H1 (cell line): Measurements from ENCODE around the gene DKKL1. TPM values are rescaled to one million over a fixed set of nuclear protein-coding genes. Genes with fewer than 3 reads are reported as not detected.
A peak's percentile ranks its signal among the peaks of the same experiment; 100 is the strongest.

Experiments used
- CTCF ChIP-seq, 3 experiments: IDR thresholded peaks; 1 replicate in 2 of 3; 2 replicates in 1 of 3; pipeline versions ENCODE4 v1.5.1 to v1.6.1; 2011; ENCODE audit warnings: low read length in 3 of 3, mild to moderate bottlenecking in 3 of 3, inconsistent platforms in 2 of 3, low read depth in 1 of 3, moderate library complexity in 1 of 3; ENCODE audit not compliant: insufficient read depth in 1 of 3; ENCODE audit errors: control extremely low read depth in 1 of 3
- EZH2 ChIP-seq: fragments of 200-600 bp; sonication (generic); IDR thresholded peaks from 2 replicates; pipeline ENCODE4 v1.7.1; 2012; ENCODE audit warnings: low read depth, mild to moderate bottlenecking, moderate library complexity, low read length, inconsistent platforms; ENCODE audit not compliant: severe bottlenecking
- RBBP5 ChIP-seq: IDR thresholded peaks from 2 replicates; pipeline ENCODE4 v1.7.1; 2012; ENCODE audit warnings: low read depth, mild to moderate bottlenecking, inconsistent platforms, low read length, moderate library complexity, borderline replicate concordance
- SUZ12 ChIP-seq: fragments of 200-600 bp; sonication (generic); IDR thresholded peaks from 2 replicates; pipeline ENCODE4 v1.6.1; 2012; ENCODE audit warnings: mild to moderate bottlenecking, inconsistent platforms, low read length, moderate library complexity, mixed read lengths
- polyA plus RNA-seq, 7 experiments: library from polyadenylated mRNA; depleted of rRNA in 3 of 7; stranded (reverse) in 5 of 7; unstranded in 2 of 7; fragments of >200 nt in 5 of 7; fragments of 200-250 nt in 2 of 7; gene quantifications; 1 replicate in 5 of 7; 2 replicates in 1 of 7; 4 replicates in 1 of 7; pipeline versions ENCODE4 v1.2.1 to v1.2.3, GENCODE V29; 2011 to 2013; ENCODE audit warnings: missing spikeins in 2 of 7, mixed read lengths in 2 of 7
- total RNA-seq: library from RNA; stranded (reverse); fragmentation: NEBNext Ultra II Directional; extraction: Animal tissue kit (Norgen Biotek cat#: 25700); gene quantifications from 2 replicates; pipeline ENCODE4 v1.2.1, GENCODE V29; 2021

The DKKL1 gene
- total and polyA plus RNA-seq, 2 of the 8 experiments (the other 6 are each of a cell fraction or from before 2014, with no cell fraction given): 2.6 to 6.8 TPM

DNA sequence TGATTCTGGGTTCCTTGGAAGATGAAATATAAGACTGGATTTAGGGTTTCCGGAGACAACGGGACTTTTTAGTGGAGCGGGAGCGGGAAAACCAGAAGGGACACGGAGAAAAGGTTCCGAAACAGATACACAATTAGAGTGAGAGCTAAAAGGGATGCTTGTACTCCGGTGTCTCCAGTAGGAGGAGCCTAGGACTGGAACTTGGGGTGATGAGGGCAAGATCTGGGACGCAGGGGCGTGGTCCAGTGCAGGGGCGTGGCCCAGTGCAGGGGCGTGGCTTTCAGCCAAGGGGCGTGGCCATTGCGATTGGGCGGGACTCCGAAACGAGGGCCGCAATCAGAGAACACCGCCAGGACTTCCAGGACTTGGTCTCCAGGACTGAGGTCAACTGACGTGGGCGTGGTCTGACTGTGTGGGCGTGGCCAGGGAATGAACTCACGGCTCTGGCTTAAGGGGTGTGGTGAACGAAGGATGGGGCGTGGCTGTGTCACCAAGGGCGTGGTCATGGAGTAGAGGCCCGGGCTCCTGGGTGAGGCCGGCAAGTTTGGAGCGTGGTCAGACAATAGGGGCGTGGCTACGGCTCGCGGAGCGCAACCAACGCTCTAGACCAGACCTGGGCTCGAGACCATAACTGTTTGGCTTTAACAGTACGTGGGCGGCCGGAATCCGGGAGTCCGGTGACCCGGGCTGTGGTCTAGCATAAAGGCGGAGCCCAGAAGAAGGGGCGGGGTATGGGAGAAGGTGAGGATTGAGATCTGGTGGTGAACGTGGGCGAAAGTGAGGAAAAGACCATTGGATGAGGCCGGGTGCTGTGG lies at the start of gene DKKL1 (continued):
- TF ChIP-seq CTCF (IDR thresholded peaks at IDR 0.05; ENCODE audit: control extremely low read depth in 1 of 3, insufficient read depth in 1 of 3, low read depth in 1 of 3, low read length in 3 of 3) (peak in 2 of 3 experiments; percentile 14 to 55; a peak in 2 of 4 replicates), RBBP5 (0 out of 2 replicates have a peak, but pooled peaks have one; percentile 38), SUZ12 (no peak), EZH2 (no peak)
